ENCODE measurements around the gene TSTD1. TPM values are rescaled to one million over a fixed set of nuclear protein-coding genes. Genes with fewer than 3 reads are reported as not detected.

TSTD1 gene
- total and polyA plus RNA-seq, 2 donors from 2014 or later = 74.5 to 200 TPM

DNA sequence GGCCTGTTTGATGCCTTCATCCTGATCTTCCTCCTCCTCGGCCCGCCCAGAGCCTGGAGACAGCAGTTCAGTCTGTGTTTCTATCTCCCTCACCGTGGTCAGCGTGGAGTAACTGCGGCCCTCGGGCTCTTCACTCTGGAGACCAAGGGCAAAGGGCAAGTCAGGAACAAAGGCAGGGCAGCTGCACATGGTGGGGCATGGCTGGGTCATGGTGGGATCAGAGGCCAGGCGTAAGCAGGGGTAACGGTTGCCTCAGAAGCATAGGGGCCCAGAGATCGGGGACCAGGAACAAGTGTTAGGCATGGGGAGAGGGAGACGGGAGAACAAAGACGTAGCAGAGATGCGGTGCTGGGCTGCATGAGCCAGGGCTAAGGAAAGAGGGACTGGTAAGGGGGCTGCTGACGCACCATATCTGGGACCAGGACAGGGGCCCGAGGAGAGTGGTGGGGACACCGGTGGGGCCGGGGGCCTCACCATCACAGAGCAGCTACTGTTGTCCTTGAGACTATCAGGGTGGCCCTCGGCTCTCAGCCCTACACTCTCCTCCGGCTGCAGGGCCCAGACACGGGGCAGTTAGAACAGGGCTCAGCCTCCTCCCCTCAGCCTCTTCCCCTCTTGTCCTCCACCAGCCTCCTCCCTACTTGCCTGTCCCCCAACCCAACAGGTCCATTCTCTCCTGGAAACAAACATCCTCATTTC, 34.1 kb upstream of the TSTD1 start:
- Histone ChIP-seq H3K36me3 (ENCODE audit: control insufficient read depth in 2 of 3, insufficient read depth in 3 of 3, low read length in 3 of 3) (peaks cover 0 to 3% (median 0%) of the 10 kb centered on the region in 3 donors), H3K27me3 (ENCODE audit: control insufficient read depth, insufficient read depth, low read length) (no peaks in the 10 kb centered on the region), H3K4me3 (ENCODE audit: low read length in 3 of 3) (no peak overlapping the region), H3K9ac (ENCODE audit: low read length in 3 of 3) (no peak overlapping the region), H3K27ac (ENCODE audit: low read depth in 2 of 2, low read length in 2 of 2) (no peak overlapping the region), H3K4me1 (ENCODE audit: control insufficient read depth in 2 of 3, insufficient read depth in 2 of 3, low read depth in 1 of 3, low read length in 3 of 3) (no peaks in the 10 kb centered on the region), H3K9me3 (ENCODE audit: control insufficient read depth in 2 of 3, insufficient read depth in 1 of 3, low read length in 3 of 3) (no peaks in the 10 kb centered on the region)
- intact Hi-C loops (cut with DNase I) = no loop called here
- no peak for FAIRE-seq
- TF ChIP-seq, protein P1, sequence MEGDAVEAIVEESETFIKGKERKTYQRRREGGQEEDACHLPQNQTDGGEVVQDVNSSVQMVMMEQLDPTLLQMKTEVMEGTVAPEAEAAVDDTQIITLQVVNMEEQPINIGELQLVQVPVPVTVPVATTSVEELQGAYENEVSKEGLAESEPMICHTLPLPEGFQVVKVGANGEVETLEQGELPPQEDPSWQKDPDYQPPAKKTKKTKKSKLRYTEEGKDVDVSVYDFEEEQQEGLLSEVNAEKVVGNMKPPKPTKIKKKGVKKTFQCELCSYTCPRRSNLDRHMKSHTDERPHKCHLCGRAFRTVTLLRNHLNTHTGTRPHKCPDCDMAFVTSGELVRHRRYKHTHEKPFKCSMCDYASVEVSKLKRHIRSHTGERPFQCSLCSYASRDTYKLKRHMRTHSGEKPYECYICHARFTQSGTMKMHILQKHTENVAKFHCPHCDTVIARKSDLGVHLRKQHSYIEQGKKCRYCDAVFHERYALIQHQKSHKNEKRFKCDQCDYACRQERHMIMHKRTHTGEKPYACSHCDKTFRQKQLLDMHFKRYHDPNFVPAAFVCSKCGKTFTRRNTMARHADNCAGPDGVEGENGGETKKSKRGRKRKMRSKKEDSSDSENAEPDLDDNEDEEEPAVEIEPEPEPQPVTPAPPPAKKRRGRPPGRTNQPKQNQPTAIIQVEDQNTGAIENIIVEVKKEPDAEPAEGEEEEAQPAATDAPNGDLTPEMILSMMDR (IDR thresholded peaks at IDR 0.05; ENCODE audit: borderline replicate concordance, extremely low read depth, insufficient read depth) = no peak
- no peak for DNase-seq

- DNase-seq (peak in 1 of 5 donors; percentile 12), FAIRE-seq (no peak)
- intact Hi-C loops (cut with DNase I) = no loop called here
- H3K4me1 ChIP-seq (ENCODE audit: control insufficient read depth in 2 of 3, insufficient read depth in 2 of 3, low read depth in 1 of 3, low read length in 3 of 3) = no peaks in the 10 kb centered on the region
- no peak overlapping the region for H3K4me3 ChIP-seq (ENCODE audit: low read length in 3 of 3)
- TF ChIP-seq, protein P1 (IDR thresholded peaks at IDR 0.05; ENCODE audit: borderline replicate concordance, extremely low read depth, insufficient read depth) = peak; percentile 44
- no peaks in the 10 kb centered on the region for H3K27me3 ChIP-seq (ENCODE audit: control insufficient read depth, insufficient read depth, low read length)
- no peaks in the 10 kb centered on the region for H3K9me3 ChIP-seq (ENCODE audit: control insufficient read depth in 2 of 3, insufficient read depth in 1 of 3, low read length in 3 of 3)
- H3K9ac ChIP-seq (ENCODE audit: low read length in 3 of 3) = no peak overlapping the region
- peaks cover 0 to 3% (median 0%) of the 10 kb centered on the region in 3 donors for H3K36me3 ChIP-seq (ENCODE audit: control insufficient read depth in 2 of 3, insufficient read depth in 3 of 3, low read length in 3 of 3)
- H3K27ac ChIP-seq (ENCODE audit: low read depth in 2 of 2, low read length in 2 of 2) = no peak overlapping the region
These were observed 33.2 kb upstream of the TSTD1 start for GRCh38 chr1:161071886-161072371.

GRCh38 chr1:161070761-161071160, 32.0 kb upstream of the TSTD1 start:
- no peak overlapping the region for H3K27ac ChIP-seq (ENCODE audit: low read depth in 2 of 2, low read length in 2 of 2)
- DNase-seq (no peak), FAIRE-seq (no peak)
- H3K4me1 ChIP-seq (ENCODE audit: control insufficient read depth in 2 of 3, insufficient read depth in 2 of 3, low read depth in 1 of 3, low read length in 3 of 3) = no peaks in the 10 kb centered on the region
- intact Hi-C loops (cut with DNase I) = no loop called here
- TF ChIP-seq, protein P1 (IDR thresholded peaks at IDR 0.05; ENCODE audit: borderline replicate concordance, extremely low read depth, insufficient read depth) = no peak
- H3K9ac ChIP-seq (ENCODE audit: low read length in 3 of 3) = no peak overlapping the region
- H3K4me3 ChIP-seq (ENCODE audit: low read length in 3 of 3) = no peak overlapping the region
- H3K27me3 ChIP-seq (ENCODE audit: control insufficient read depth, insufficient read depth, low read length) = no peaks in the 10 kb centered on the region
- H3K9me3 ChIP-seq (ENCODE audit: control insufficient read depth in 2 of 3, insufficient read depth in 1 of 3, low read length in 3 of 3) = no peaks in the 10 kb centered on the region
- peaks cover 0 to 3% (median 0%) of the 10 kb centered on the region in 3 donors for H3K36me3 ChIP-seq (ENCODE audit: control insufficient read depth in 2 of 3, insufficient read depth in 3 of 3, low read length in 3 of 3)

Measured in kidney (tissue), 14 donors.